Upper lobe of left lung (tissue), 6 donors: ENCODE data around the gene SHC1. TPM values are rescaled to one million over a fixed set of nuclear protein-coding genes. Genes with fewer than 3 reads are reported as not detected.
A peak's percentile ranks its signal among the peaks of the same experiment; 100 is the strongest.

Experiments used
- ATAC-seq, 2 donors: fragments of 200-7000 bp; cut with Tn5 transposase; one replicate each; pipeline ENCODE4 v1.9.1; 2022; ENCODE audit warnings: mild to moderate bottlenecking in 2 of 2, moderate library complexity in 2 of 2; ENCODE audit not compliant: low FRiP score in 2 of 2
- DNase-seq, 2 donors: peaks; one replicate each; pipeline ENCODE4 v3.0.0-alpha.2; 2019 to 2020
- H3K27ac ChIP-seq, 4 donors: fragments of 200-600 bp; sonication (generic); one replicate each; pipeline ENCODE4 v1.5.1; 2016 to 2019
- H3K27me3 ChIP-seq, 4 donors: fragments of 200-600 bp; sonication (generic); one replicate each; pipeline ENCODE4 v1.5.1; 2017 to 2019
- H3K36me3 ChIP-seq, 4 donors: fragments of 200-600 bp; sonication (generic); one replicate each; pipeline ENCODE4 v1.5.1; 2016 to 2019
- H3K4me1 ChIP-seq, 4 donors: fragments of 200-600 bp; sonication (generic); one replicate each; pipeline ENCODE4 v1.5.1; 2018 to 2019
- H3K4me3 ChIP-seq, 4 donors: fragments of 200-600 bp; sonication (generic); one replicate each; pipeline ENCODE4 v1.5.1; 2017 to 2019; ENCODE audit warnings: mild to moderate bottlenecking in 2 of 4, moderate library complexity in 1 of 4
- H3K9me3 ChIP-seq, 4 donors: fragments of 200-600 bp; sonication (generic); one replicate each; pipeline ENCODE4 v1.5.1; 2018 to 2019
- EP300 ChIP-seq, 4 donors: sonication (generic); formaldehyde crosslinking; IDR thresholded peaks; one replicate each; pipeline ENCODE4 v1.5.1; 2017; ENCODE audit warnings: antibody characterized with exemption in 4 of 4, control low read depth in 2 of 4
- POLR2A ChIP-seq, 4 donors: fragments of 450-650 bp; IDR thresholded peaks; one replicate each; pipeline ENCODE4 v1.5.1; 2016 to 2017; ENCODE audit warnings: antibody characterized with exemption in 4 of 4, mild to moderate bottlenecking in 2 of 4
- POLR2AphosphoS5 ChIP-seq, 2 donors: sonication (generic); formaldehyde crosslinking; IDR thresholded peaks; one replicate each; pipeline ENCODE4 v1.5.1; 2017; ENCODE audit warnings: antibody characterized with exemption in 2 of 2
- WGBS, 2 donors: methylation state at CpG; one replicate each; pipeline ENCODE4 v1.1.5; 2017 to 2018; 5-methylcytosine and 5-hydroxymethylcytosine counted together
- total RNA-seq, 6 donors: library from RNA; depleted of rRNA in 4 of 6; stranded (reverse); fragments of >200 nt in 4 of 6; gene quantifications; one replicate each; pipeline versions ENCODE4 v1.1.0 to v1.2.1, GENCODE V29; 2016 to 2021
- TF ChIP-seq, protein P1 (sequence below), 6 experiments: fragments of 450-650 bp in 4 of 6; fragments of 200-600 bp in 2 of 6; sonication (generic) in 2 of 6; IDR thresholded peaks; one replicate each; pipeline ENCODE4 v1.5.1; 2016 to 2019; ENCODE audit warnings: antibody characterized with exemption in 6 of 6
- donor health status: DM: no; HTN: no; CAD: no; lungs with moderate emphysema.
- donor health status: DM: no; HTN: yes; CAD: no; lungs with severe emphysema.

Gene SHC1
- total RNA-seq, 6 donors from 2014 or later = 55.5 to 130 (median 69.1) TPM

DNA sequence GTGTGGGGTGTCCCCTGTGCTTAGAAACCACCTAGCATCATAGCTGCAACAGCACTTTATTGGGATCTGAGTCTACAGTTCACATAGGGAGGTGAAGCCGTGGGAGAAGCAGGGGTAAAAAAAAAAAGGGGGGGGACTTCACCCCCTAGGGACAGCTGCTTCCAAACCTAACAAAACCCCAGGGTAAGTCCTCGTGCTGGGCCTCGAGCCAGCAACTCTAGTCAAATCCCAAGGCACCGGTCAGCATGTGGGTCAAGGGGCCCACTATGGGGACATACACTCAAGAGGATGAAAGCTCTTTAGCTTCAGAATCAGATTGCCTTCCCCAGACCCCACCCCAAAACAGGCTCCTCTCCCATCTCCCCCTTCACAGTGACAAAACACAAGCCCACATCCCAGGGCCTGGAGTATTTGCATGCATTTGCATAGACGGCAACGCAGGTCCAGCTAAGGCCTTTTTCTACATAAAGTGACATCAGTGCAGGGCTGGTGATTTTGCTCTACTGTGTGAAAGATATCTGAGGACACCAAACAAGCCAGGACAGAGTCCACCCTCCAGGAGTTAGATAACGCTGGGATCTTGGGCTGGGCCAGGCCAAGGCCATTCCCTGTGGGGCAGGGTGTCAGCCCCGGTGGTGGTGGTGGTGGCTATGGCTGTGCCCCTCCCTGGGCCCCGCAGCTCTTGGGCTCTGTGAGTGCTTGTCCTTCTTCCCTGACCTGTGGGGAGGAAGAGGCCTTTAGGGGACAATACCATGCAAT is 26.0 kb downstream of the SHC1 start:
- ATAC-seq = no peak
- H3K27me3 ChIP-seq = no peaks in the 10 kb centered on the region
- peaks cover 0 to 33% (median 20%) of the 10 kb centered on the region in 4 donors for H3K36me3 ChIP-seq
- TF ChIP-seq POLR2AphosphoS5 (IDR thresholded peaks at IDR 0.05) = no peak
- TF ChIP-seq POLR2A (IDR thresholded peaks at IDR 0.05) = no peak
- peak overlapping the region in 1 of 4 donors; percentile 19 for H3K27ac ChIP-seq
- peak in 1 of 2 donors; percentile 43 for DNase-seq
- WGBS, 2 donors = 36 to 58% methylated on average over 8 to 9 of the region's 9 CpGs
- H3K4me3 ChIP-seq = no peak overlapping the region
- no peaks in the 10 kb centered on the region for H3K9me3 ChIP-seq
- peaks cover 22 to 28% (median 25%) of the 10 kb centered on the region in 4 donors for H3K4me1 ChIP-seq

DNA sequence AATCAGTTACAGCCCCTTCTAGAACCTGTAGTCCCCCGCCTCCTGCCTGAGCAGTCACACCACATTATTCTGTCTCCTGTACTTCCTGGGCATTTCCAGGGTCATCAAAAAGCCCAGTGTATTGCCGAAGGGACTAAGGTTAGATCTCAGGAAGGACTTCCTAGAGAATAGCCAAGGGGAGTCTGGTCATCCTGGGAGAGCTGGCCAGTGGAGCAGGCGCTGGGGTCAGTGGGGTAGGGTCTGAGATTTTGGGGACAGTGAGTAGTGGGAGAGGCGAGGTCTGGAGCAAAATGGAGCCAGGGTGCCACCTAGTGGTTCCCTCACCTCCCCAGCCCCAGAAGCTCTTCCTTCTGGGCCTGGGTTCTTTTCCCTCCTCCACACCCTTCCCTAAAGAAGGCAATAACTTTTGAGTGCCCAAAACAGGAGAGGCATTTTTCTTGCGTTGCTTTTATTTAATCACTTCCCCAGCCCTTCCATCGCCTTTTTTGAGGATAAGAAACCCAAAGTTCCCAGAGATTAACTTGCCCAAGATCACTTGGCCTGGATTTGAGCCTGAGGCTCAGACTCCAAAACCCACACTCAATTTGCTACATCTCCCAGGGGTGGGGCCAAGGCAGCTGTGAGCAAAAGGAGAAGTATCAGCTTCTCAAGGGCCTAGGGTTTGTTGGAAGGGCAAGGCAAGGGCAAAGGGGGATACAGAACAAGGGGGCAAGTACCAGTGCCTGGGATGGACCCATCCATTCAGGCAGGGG is 26.7 kb downstream of the SHC1 start:
- Histone ChIP-seq H3K27me3 (no peaks in the 10 kb centered on the region), H3K4me1 (peaks cover 22 to 28% (median 25%) of the 10 kb centered on the region in 4 donors), H3K9me3 (no peaks in the 10 kb centered on the region), H3K27ac (peak overlapping the region in 2 of 4 donors; percentile 19 to 46), H3K36me3 (peaks cover 0 to 33% (median 20%) of the 10 kb centered on the region in 4 donors), H3K4me3 (no peak overlapping the region)
- 41 to 45% methylated on average over 6 of the region's 6 CpGs for WGBS, 2 donors
- DNase-seq = no peak
- no peak for TF ChIP-seq POLR2AphosphoS5 (IDR thresholded peaks at IDR 0.05)
- TF ChIP-seq EP300 (IDR thresholded peaks at IDR 0.05) = no peak
- TF ChIP-seq, protein P1, sequence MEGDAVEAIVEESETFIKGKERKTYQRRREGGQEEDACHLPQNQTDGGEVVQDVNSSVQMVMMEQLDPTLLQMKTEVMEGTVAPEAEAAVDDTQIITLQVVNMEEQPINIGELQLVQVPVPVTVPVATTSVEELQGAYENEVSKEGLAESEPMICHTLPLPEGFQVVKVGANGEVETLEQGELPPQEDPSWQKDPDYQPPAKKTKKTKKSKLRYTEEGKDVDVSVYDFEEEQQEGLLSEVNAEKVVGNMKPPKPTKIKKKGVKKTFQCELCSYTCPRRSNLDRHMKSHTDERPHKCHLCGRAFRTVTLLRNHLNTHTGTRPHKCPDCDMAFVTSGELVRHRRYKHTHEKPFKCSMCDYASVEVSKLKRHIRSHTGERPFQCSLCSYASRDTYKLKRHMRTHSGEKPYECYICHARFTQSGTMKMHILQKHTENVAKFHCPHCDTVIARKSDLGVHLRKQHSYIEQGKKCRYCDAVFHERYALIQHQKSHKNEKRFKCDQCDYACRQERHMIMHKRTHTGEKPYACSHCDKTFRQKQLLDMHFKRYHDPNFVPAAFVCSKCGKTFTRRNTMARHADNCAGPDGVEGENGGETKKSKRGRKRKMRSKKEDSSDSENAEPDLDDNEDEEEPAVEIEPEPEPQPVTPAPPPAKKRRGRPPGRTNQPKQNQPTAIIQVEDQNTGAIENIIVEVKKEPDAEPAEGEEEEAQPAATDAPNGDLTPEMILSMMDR (IDR thresholded peaks at IDR 0.05) = peak; percentile 45 to 71 (median 63)
- no peak for TF ChIP-seq POLR2A (IDR thresholded peaks at IDR 0.05)
- ATAC-seq = peak in 1 of 2 donors; percentile 66

DNA sequence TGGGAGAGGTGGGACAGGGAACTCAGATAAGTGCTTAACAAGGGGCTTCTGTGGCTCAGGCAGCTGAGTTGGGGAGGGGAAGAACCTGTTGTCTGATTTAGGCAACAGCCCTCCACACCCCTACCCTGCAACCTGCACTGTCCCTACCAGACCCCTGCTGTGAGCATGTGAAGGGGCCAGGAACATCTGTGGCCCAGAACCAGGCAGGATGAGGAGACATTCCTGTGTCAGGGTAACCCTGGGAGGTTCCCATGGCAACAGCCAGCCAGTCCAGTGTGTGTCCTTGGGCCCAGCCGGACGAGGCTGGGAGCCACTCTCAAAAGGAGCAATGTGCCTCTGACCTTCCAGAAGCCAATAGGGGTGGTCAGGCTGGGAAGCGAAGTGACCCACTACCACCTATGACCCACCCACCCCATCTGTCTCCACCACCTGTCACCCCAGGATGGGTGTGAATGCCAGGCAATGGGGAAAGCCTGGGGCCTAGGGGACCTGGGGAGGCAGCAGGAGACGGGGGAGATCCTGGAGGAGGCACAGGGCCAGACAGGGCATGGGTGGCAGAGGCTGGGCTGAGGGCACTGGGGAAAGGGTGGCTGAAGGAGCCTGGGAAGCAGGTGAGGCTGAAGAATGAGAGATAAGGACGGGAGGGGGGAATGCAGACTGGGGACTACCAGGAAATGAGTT is 29.1 kb downstream of the SHC1 start:
- Histone ChIP-seq H3K27me3 (no peaks in the 10 kb centered on the region), H3K4me1 (peaks cover 30 to 38% (median 33%) of the 10 kb centered on the region in 4 donors), H3K36me3 (peaks cover 0 to 19% (median 6%) of the 10 kb centered on the region in 4 donors), H3K9me3 (no peaks in the 10 kb centered on the region), H3K4me3 (no peak overlapping the region), H3K27ac (peak overlapping the region; percentile 32 to 76 (median 63))
- TF ChIP-seq EP300 (IDR thresholded peaks at IDR 0.05) = no peak
- TF ChIP-seq POLR2A (IDR thresholded peaks at IDR 0.05) = no peak
- TF ChIP-seq, protein P1 (IDR thresholded peaks at IDR 0.05) = no peak
- TF ChIP-seq POLR2AphosphoS5 (IDR thresholded peaks at IDR 0.05) = no peak
- DNase-seq = peak in 1 of 2 donors; percentile 24
- ATAC-seq = no peak
- 71 to 73% methylated on average over 3 to 5 of the region's 5 CpGs for WGBS, 2 donors

DNA sequence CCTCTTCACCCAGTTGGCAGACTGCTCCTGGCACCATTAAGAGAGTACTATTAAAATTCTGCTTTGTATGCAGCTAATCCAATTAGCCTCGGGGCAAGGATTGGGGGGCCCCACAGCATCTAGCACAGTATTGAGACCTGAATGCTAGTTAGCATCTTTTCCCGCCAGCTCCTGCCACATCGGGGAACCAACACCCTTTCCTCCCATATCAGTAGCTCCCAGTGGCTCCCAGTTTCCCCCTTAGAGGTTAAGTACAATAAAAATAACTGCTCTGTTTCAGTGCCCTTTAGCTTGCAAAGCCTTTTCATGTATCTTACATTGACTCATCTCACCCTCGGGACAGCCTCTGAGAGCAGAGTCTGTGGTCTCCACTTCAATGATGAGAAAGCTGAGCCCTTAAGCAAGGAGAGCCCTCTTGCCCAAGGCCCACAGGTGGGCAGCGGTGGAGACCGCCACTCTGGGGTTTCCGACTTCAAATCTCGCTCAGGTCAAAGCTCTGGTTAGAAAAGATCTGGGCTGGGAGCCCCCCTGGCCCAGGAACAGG is 29.8 kb downstream of the SHC1 start:
- peak overlapping the region in 1 of 4 donors; percentile 76 for H3K27ac ChIP-seq
- TF ChIP-seq POLR2AphosphoS5 (IDR thresholded peaks at IDR 0.05) = no peak
- ATAC-seq = no peak

DNA sequence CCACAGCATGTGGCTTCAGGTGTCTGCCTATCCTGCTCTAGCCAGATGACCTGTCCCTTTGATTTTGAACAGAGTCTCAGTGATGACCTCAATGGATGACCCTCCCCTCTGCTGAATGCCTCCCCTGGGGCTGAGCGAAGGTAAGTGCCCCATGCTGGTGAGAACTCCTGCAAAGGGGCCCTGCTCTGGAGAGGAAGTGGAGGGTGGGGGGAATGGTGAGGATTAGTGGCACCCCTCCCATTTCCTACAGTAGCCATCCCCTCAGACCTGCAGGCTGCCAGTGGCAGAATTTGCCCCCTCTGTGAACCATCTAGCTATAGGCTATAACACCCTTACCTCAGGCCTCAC is 30.4 kb downstream of the SHC1 start:
- no peak overlapping the region for H3K27ac ChIP-seq
- no peak overlapping the region for H3K4me3 ChIP-seq
- TF ChIP-seq, protein P1 (IDR thresholded peaks at IDR 0.05) = no peak
- no peak for TF ChIP-seq POLR2A (IDR thresholded peaks at IDR 0.05)
- TF ChIP-seq POLR2AphosphoS5 (IDR thresholded peaks at IDR 0.05) = no peak
- TF ChIP-seq EP300 (IDR thresholded peaks at IDR 0.05) = no peak
- ATAC-seq (no peak), DNase-seq (no peak)
- 83 to 86% methylated on average over 1 of the region's 1 CpG for WGBS, 2 donors
- H3K36me3 ChIP-seq = peaks cover 0 to 7% (median 0%) of the 10 kb centered on the region in 4 donors
- H3K9me3 ChIP-seq = no peaks in the 10 kb centered on the region
- H3K27me3 ChIP-seq = no peaks in the 10 kb centered on the region
- peaks cover 37 to 49% (median 43%) of the 10 kb centered on the region in 4 donors for H3K4me1 ChIP-seq

More for the DNA sequence above, 29.8 kb downstream of the SHC1 start:
- peaks cover 0 to 12% (median 2%) of the 10 kb centered on the region in 4 donors for H3K36me3 ChIP-seq
- no peaks in the 10 kb centered on the region for H3K27me3 ChIP-seq
- H3K9me3 ChIP-seq = no peaks in the 10 kb centered on the region
- WGBS, 2 donors = 71 to 76% methylated on average over 7 to 8 of the region's 8 CpGs
- H3K4me3 ChIP-seq = no peak overlapping the region
- H3K4me1 ChIP-seq = peaks cover 35 to 43% (median 38%) of the 10 kb centered on the region in 4 donors
- no peak for DNase-seq
